ENCODE results near the gene RAB7A.
"Not testable (repeated sequence)": the region's sequence is repeated elsewhere in the genome, so short reads cannot be mapped to it uniquely, and the experiment has no call there.

The RAB7A gene

GRCh38 chr3:128712848-128713247 lies 13.1 kb upstream of the RAB7A start:
- no peak for DNase-seq

GRCh38 chr3:128714887-128715491 lies 11.0 kb upstream of the RAB7A start:
- no peak for DNase-seq

DNA sequence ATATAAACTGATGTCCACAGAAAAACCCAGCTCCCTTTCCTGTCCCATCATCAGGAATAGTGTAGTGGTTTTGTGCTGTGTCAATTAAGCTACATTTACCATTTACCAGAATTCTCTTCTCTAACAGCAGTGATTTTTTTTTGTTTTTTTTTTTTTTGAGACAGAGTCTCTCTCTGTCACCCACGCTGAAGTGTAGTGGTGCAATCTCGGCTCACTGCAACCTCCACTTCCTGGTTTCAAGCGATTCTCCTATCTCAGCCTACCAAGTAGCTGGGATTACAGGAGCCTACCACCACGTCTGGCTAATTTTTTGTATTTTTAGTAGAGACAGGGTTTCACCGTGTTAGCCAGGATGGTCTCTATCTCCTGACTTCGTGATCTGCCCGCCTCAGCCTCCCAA lies 7.1 kb upstream of the RAB7A start:
- DNase-seq: not testable (repeated sequence)

- DNase-seq: no peak
Measured at GRCh38 chr3:128720891-128721290, 5.1 kb upstream of the RAB7A start.

DNA sequence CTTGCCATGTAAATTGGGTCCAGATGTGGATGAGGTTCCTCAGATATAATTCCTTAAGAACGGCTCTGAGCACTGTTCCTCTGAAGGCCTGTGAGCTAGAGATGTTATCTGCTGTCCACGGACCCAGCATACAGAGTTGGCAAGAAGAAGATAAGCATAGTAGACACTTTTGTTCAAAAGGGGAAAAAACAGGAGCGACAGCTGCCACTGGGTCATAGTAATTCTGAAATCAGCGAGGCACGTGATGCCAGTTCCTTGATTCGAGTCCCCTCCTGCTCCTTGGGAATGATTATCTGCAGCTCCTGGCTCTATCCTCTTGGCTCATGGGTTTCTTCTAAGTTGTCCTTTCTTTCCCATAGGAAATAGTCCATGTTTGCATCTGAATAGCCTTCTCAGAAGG lies 2.5 kb upstream of the RAB7A start:
- no peak for DNase-seq

- no peak for DNase-seq
Measured at GRCh38 chr3:128725547-128726022, 398 bp upstream of the RAB7A start.

GRCh38 chr3:128727059-128727458 lies 1.1 kb downstream of the RAB7A start:
- no peak for DNase-seq

DNA sequence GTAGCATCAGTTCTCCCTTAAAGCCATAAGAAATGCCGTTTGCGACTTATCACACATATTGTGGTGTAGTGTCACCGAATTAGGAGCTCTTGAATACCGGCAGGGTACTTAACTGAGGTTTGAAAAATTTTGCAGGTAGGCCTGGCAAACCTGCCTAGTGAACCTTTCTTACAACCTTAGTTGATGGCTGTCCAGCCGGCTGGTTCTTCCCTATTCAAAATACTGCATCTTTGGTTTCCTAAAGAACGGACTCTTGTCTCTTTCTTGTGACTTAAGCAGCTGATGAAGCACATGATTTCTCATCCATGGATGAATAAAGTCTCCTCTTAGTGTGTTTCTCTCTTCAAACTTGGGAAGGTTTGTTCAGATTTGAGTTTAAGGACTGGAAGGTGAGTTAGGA lies 1.5 kb downstream of the RAB7A start:
- no peak for DNase-seq

DNA sequence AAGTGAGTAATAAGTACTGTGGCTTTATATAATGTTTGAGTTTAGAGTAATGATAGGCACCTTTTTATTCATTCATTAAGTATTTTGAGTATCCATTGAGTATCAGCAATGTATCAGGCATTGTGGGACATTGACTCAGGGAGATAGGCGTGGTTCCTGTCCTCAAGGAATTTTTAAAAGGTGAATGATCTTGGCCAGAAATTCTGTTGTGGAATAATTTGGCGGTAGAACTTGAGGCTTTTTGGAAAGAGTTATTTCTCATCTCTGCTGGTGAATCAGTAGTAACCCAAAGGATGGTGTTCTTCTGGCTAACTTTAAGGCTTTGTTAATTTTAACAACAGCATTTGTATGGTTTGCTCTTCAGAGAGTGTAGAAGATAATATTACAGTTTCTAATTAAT lies 2.0 kb downstream of the RAB7A start:
- DNase-seq: no peak

GRCh38 chr3:128728521-128728920 lies 2.5 kb downstream of the RAB7A start:
- DNase-seq: not testable (repeated sequence)

GRCh38 chr3:128730471-128730870 lies 4.5 kb downstream of the RAB7A start:
- no peak for DNase-seq

GRCh38 chr3:128734523-128735189 lies 8.7 kb downstream of the RAB7A start:
- no peak for DNase-seq

DNA sequence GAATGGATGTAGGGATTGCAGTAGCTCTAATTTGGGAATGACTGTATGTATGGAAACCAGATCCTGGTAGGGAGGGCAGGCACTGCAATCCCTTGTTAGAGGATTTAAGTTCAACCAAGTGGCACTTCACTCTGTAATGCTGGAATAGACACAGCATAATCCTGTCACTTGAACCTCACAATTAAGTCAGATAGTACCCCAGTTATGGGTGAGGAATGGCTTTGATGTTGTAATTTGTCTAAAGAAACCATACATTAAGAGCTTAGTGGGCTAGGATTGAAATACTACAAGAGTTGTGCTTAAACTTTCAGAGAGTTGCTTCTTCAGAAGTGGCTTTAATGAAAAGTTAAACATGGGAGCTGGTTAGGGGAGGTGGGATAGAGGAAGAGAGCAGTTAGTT lies 9.3 kb downstream of the RAB7A start:
- no peak for DNase-seq

GRCh38 chr3:128735884-128736283 lies 9.9 kb downstream of the RAB7A start:
- DNase-seq: no peak

DNA sequence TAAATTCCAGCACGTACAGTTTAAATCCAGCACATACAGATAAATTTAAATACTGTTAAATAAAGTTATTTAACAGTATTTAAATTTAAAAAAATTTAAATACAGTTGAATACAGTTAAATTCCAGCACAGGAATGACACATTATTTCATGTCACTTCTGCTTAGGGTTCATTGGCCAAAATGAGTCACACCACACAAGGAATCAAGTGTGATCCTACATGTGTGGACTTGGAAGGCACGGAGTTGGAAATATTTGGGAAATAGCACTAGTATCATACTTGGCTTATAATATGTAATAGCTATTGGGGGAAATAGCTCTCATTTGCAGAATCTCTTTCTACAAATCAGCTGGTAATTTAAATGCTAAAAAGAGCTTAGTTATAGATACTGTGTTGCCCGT lies 10.6 kb downstream of the RAB7A start:
- DNase-seq: no peak

DNA sequence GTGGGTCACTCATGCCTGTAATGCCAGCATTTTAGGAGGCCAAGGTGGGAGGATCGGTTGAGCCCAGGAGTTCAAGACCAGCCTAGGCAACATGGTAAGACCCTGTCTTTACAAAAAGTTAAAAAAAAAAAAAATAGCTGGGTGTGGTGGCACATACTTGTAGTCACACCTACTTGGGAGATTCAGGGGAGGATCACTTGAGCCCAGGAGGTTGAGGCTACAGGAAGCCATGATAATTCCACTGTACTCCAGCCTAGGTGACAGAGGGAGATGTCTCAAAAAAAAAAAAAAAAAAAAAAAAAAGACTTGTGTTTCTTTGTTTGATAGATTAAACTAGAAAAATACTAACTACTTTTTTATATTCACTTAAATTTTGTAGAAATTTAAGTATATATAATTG lies 14.6 kb downstream of the RAB7A start:
- DNase-seq: no peak

DNA sequence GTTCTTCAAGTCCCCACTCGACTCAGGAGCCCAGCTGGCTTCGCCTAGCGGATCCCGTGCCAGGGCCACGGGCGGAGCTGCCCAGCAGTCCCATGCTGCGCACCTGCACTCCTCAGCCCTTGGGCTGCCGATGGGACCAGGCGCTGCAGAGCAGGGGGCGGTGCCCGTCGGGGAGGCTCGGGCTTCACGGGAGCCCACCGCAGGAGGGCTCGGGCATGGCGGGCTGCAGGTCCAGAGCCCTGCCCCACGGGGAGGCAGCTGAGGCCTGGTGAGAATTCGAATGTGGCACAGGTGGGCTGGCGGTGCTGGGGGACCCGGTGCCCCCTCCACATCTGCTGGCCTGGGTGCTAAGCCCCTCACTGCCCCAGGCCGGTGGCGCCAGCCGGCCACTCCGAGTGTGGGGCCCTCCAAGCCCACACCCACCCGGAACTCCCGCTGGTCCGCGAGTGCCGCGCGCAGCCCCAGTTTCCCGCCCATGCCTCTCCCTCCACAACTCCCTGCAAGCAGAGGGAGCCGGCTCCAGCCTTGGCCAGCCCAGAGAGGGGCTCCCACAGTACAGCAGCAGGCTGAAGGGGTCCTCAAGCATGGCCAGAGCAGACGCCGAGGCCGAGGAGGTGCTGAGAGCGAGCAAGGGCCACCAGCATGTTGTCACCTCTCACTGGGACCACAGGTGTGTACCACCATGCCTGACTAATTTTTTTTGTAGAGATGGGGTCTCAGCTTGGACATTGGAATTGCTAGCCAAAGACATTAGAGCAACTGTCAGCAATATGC lies 17.0 kb downstream of the RAB7A start:
- DNase-seq: no peak

- no peak for DNase-seq
Measured at GRCh38 chr3:128745742-128746141, 19.8 kb downstream of the RAB7A start.

GRCh38 chr3:128746881-128747280 lies 20.9 kb downstream of the RAB7A start:
- no peak for DNase-seq

GRCh38 chr3:128748557-128748956 lies 22.6 kb downstream of the RAB7A start:
- no peak for DNase-seq

GRCh38 chr3:128749035-128749434 lies 23.1 kb downstream of the RAB7A start:
- no peak for DNase-seq

DNA sequence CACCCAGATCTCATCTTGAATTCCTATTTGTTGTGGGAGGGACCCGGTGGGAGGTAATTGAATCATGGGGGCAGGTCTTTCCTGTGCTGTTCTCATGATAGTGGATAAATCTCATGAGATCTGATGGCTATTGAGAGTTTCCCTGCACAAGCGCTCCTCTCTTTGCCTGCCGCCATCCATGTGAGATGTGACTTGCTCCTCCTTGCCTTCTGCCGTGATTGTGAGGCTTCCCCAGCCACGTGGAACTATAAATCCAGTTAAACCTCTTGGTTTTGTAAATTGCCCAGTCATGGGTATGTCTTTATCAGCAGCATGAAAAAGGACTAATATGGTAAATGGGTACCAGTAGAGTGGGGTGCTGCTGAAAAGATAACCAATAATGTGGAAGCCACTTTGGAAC lies 23.6 kb downstream of the RAB7A start:
- not testable (repeated sequence) for DNase-seq

GRCh38 chr3:128753715-128754114 lies 27.7 kb downstream of the RAB7A start:
- no peak for DNase-seq

DNA sequence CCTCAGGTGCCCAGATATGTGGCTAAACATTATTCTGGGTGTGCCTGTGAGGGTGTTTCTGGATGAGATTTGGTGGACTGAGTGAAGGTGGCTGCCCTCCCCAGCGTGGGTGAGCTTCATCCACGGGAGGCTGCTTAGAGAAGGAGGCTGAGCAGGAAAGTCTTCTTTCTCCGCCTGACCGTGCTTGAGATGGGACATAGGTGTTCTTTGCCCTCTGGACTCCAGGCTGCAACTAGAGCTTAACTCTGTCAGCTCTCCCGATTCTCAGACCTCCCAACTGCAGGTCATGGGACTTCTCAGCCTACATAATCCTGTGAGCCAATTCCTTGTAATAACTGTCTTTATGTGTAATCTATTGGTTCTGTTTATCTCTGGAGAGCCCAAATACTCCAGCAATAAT lies 34.1 kb downstream of the RAB7A start:
- DNase-seq: no peak
